Measurements from ENCODE around the gene UBLCP1. TPM values are rescaled to one million over a fixed set of nuclear protein-coding genes. Genes with fewer than 3 reads are reported as not detected.
A peak's percentile ranks its signal among the peaks of the same experiment; 100 is the strongest.
"Not testable (repeated sequence)": the region's sequence is repeated elsewhere in the genome, so short reads cannot be mapped to it uniquely, and the experiment has no call there.

The UBLCP1 gene, protein sequence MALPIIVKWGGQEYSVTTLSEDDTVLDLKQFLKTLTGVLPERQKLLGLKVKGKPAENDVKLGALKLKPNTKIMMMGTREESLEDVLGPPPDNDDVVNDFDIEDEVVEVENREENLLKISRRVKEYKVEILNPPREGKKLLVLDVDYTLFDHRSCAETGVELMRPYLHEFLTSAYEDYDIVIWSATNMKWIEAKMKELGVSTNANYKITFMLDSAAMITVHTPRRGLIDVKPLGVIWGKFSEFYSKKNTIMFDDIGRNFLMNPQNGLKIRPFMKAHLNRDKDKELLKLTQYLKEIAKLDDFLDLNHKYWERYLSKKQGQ
- polyA plus RNA-seq (ENCODE audit: insufficient read length) = 20.7 TPM

DNA sequence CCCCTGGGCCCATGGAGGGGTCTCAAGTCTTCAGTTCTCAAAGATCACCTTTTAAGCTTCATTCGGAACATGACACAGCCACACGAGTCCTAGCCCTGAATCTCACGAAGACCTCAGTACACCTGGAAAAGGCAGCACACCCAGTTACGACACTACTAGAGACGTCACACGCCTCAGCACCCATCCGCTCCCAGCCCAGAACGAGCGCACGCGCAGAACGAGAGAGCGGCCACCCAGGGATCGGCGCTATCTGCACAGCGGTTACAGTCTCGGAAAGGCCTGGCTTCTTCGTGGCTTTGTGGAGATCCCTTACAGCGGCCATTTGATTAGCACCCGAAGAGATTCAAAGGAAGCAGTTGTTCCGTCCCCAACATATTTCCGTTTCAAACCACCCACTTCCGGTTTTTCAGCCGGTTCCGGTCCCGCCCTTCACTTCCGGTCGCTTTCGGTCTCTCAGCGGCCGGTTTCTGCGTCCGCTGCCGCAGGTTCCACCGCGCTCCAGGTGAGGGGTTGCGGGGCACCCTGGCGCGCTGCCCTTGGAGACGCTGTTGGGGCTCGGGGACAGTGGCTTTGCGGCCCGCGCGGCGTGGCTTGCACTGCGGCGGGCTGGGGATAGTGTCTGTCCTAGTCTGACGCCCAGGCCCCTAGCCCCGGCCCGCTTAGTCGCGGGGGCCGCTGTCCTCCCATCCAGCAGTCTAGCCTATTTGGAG, at the start of gene UBLCP1:
UBLCP1 (plus strand) TSS at position 432 of the 710 bp plus-strand sequence. CDS start 5,626 bp downstream, outside the sequence.
- peak; percentile 64 for DNase-seq (ENCODE audit: low read depth)

DNA sequence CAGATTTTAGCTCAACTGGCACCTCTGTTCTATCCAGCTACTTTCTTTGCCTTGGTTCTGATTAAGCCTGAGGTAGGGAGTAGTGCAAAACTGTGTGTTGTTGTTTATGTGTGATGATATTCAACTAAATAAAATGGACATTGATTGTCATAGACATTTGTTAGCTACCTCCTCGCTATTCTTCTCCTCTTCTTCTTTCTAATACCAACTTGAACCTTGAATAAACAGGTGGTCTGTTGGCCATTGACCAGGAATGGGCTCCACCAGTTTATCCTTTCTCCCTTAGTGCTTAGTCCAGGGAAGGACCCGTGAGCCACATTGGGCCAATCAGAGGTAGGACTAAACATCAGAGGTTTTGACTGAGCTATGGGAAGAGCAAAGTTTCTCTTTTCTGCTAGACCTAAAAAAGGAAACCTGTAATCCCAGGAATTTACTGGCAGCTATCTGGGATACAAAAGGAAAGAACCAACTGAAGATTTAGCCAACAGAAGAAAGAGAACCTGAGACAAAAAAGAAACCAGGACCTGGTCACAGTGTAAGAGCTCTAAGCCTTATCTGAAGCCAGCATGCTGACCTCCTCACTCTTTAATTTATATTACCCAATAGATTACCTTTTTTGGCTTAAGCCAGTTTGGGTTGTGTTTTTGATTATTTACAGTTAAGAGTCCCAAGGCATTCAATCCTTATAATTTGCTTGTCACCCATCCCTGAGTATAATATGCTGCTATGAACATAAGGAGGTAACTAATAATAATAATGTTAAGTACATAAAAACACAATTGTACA, 48.4 kb upstream of the UBLCP1 start:
- DNase-seq (ENCODE audit: low read depth) = no peak

DNA sequence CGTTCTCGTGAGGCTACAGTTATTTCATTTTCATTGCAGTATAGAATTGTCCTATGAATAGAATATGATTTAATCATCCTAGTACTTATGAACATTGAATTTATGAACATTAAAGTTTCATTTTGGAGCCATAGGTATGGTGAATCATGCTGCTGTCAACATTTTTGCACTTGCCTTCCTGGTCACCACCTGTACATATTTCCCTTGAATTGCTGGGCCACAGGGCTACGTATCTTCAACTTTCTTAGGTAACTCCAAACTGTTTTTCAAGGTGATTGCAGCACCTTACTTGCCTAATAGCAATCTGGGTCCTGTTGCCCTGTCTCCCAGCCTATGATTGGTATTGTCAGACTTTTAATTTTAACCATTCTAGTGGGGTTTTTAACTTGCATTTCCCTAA, 47.2 kb upstream of the UBLCP1 start:
- DNase-seq (ENCODE audit: low read depth) = no peak

DNA sequence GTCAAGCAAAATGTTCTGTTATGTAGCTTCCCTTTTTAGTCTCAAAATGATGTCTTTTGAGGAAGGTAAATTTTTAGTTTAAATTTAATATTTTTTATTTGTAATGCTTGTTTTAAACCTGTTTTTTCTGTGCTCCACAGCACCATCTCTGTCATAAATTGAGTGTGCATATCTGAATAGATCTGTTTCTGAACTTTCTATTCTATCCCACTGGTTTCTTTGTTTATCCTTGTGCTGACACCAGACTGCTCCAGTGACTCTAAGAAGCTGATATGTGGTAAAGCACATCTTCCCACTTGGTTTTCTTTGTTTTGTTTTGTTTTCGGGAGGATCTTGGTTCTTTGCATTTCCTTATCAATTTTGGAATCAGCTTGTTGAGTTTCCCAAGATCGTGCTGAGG, 46.6 kb upstream of the UBLCP1 start:
- no peak for DNase-seq (ENCODE audit: low read depth)

DNA sequence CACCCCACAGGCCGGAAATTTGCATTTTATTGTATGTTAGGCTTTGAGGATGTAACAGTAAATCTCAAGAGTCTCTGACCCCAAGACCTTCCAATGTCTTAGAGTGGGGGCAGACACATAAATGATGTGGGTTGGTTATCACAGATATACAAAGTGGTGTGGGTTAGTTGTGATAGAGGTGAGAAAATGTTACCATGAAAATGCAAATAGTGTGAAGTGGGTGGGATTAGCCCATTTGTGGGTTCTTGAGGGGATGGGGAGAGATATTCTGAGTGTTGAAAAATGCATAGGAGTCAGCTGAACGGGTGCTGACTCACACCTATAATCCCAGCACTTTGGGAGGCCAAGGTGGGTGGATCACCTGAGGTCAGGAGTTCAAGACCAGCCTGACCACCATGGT, 45.9 kb upstream of the UBLCP1 start:
- no peak for DNase-seq (ENCODE audit: low read depth)

DNA sequence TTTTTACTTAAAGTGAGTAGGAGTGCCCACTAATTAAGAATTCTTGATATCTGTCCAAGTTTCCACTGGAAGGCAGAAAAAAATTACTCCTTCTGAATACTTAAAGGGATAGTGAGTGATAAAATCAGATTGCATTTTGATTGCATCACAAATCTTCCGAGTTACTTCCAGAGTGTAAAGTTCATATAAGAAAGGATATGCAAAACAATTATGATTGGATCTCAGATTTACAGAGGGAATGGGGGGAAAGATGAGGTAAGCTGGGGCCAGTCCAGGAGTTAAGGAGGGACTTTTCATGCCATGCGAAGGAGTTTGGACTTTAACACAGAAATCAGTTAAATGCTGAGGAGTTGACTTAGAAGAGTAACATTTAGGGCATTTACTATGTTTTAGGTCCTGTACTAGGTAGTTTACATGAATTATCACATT, 44.5 kb upstream of the UBLCP1 start:
- no peak for DNase-seq (ENCODE audit: low read depth)

DNA sequence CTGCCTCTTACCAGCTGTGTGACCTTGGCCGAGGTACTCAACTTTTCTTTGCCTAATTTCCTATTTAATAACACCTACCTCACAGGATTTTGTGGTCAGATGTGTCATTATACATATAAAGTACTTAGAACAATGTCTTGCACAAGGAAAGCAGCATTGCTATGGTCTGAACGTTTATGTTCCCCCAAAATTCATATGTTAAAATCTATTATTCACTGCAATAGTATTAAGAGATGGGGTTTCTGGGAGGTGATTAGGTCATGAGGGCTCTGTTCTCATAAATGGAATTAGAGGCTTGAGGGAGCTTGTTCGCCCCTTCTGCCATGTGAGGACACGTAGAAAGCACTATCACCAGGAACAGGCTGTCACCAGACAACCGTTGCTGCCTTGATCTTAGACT, 42.9 kb upstream of the UBLCP1 start:
- DNase-seq (ENCODE audit: low read depth) = no peak

DNA sequence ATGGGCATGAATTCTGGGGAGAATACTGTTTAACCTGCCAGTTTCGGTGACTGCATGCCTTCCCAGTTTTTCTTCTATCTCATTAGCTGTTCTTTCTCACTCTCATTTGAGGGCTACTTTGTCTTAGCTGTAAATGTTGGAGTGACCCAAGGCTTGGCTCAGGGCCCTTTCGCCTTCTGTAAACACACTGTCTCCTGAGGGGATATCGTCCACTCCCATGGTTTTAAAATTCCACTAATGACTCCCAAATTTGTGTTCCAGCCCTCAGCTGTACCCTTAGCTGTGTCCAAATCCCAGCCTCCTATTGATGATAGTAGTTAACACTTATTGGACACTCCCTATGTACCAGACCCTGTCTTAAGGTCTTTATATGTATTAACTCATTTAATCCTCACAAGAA, 39.6 kb upstream of the UBLCP1 start:
- no peak for DNase-seq (ENCODE audit: low read depth)

DNA sequence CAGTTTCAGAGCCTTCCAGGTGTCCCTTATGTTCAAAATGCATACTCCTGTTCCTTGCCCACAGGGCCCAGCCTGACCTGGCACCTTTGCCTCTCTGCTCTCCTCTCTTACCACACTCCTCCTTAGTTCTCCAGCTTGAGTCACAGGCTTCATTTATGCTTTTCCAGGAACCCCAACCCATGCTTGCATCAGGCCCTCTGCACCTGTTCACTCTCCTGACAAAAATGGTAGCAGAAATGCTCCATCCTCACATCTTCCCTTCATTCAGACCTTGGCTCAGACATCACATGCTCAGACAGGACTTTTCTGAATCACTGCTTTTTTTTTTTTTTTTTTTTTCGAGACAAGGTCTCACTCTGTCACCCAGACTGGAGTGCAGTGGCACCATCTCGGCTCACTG, 38.6 kb upstream of the UBLCP1 start:
- no peak for DNase-seq (ENCODE audit: low read depth)

DNA sequence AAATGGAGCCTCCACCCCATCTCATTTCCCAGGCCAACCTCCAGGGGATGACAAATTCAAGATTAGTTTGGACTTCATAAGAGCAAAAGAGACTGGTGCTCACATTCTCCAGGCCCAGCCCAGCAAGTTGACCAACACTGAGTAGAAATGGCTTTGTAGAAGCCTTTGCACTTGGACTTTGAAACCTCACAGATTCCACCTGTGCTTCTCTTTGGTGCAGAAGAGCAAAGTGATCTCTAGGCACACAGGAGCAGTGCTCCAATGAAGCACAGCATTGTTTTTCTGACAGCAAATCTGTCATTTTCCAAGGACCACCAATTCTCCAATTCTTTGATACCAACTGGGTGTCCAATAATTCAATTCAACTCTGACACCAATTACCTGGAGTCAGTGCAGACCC, 36.6 kb upstream of the UBLCP1 start:
- DNase-seq (ENCODE audit: low read depth) = no peak

DNA sequence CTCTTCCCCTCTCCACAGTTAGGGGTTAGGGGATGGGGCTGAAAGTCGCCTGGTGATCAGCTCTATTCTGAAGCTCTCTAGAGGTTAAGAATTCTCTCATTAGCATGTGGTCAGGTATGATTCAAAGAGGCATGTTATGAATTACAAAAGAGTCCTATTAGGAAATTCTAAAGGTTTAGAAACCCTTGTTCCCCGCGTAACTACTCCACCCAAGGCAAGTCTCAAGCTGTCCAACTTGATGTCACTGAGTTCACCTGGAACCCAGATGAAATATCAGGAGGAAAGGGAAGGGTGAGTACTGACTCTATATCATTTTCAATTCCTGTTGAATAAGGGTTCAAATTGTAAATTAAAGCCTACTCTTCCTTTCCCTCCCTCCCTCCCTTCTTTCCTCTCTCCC, 35.6 kb upstream of the UBLCP1 start:
- no peak for DNase-seq (ENCODE audit: low read depth)

DNA sequence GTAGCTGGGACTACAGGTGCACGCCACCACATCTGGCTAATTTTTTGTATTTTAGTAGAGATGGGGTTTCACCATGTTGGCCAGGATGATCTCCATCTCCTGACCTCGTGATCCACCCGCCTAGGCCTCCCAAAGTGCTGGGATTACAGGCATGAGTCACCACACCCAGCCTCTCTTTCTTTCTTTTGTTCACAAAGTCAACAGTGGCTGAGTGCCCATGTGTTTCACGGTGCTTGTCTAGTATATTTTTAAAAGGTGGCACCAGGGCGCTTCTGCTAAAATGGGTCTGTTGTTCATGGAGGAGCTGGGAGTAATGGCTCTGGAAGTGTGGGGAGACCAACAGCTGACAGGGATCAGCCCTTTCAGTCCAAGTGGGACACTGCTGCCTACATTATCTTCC, 35.0 kb upstream of the UBLCP1 start:
- DNase-seq (ENCODE audit: low read depth) = not testable (repeated sequence)

DNA sequence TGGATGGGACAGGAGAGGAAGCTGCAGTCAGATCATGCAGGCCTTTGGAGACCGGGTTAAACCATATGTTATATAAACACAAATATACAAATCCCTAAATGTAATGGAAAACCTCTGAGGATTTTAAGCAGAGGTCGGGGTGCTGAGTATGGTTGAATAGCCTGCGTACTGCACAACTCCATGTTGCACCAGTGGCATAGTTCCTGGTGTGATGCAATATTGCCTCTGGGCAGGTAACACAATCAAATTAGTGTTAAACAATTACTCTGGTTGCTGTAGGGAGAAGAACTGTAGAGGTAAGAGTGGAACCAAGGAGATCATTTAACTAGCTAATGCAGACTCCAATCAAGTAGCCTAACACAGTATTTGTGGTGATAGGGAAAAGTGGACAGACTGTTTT, 32.4 kb upstream of the UBLCP1 start:
- DNase-seq (ENCODE audit: low read depth) = no peak

DNA sequence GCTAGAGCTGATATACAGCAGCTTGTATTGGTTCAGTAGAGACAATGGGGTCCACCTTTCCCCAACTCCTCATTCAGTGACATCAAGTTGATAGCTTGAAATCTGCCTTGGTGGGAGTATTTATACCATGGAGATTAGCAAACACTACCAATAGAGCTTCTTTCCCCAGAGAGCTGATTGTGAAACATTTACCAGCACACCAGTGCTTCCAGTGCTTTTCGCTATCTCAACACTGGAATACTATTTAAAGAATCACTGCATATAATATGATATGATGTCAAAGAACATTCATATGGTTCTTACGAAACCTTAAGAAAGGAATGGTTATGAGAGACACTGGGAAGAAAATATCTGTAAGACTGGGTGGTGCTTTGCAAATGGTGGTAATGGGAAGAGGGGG, 31.9 kb upstream of the UBLCP1 start:
- DNase-seq (ENCODE audit: low read depth) = no peak

DNA sequence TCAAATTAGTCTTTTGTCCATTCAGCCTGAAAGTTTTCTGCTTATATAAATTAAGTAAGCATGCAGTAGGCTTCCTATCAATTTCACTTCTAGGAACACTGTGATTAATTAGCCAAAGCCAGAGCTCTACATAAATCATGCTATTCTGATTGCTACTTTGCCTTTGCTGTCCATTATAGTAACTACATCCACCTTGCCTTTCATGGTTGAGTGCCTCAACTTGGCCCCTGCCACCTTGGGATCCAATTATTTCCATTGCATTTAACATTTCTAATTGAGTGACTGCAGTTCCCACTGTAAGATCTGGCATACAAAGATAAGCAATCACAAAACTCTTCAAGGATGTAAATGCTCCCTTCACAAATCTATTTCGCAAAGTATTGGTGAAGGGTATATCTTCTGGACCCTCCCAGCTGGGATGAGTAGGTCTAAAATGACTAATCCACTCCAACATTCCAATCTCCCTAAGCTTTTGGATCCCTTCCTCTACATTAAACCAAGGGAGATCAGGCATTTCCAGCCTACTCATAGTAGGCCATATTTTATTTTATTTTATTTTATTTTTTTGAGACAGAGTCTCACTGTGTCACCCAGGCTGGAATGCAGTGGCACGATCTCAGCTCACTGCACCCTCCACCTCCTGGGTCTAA, 27.1 kb upstream of the UBLCP1 start:
- DNase-seq (ENCODE audit: low read depth) = not testable (repeated sequence)

DNA sequence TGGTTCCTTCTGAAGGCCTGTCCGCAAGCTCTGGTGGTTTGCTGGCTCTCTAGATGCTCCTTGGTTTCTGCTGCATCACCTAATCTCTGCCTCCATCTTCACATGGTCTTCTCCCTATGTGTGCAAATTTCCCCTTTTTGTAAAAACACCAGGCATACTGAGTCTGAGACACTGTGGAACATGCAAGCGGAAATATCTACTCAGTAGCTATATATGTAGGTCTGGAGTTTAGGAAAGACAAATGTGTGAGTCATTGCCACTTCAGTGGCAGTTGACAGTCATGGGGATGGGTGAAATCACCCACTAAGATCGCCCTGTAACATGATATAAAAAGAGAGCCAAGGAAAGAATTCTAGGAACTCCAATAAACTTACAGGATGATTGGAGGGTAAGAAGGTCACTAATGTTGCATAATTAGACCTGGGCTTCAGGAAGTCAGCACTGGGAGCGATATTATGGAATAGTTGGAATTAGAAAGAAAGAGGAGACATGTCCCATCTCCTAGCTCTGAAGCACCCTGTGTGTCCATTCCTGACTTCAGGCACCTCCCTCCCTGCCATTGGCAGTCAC, 22.7 kb upstream of the UBLCP1 start:
- no peak for DNase-seq (ENCODE audit: low read depth)

DNA sequence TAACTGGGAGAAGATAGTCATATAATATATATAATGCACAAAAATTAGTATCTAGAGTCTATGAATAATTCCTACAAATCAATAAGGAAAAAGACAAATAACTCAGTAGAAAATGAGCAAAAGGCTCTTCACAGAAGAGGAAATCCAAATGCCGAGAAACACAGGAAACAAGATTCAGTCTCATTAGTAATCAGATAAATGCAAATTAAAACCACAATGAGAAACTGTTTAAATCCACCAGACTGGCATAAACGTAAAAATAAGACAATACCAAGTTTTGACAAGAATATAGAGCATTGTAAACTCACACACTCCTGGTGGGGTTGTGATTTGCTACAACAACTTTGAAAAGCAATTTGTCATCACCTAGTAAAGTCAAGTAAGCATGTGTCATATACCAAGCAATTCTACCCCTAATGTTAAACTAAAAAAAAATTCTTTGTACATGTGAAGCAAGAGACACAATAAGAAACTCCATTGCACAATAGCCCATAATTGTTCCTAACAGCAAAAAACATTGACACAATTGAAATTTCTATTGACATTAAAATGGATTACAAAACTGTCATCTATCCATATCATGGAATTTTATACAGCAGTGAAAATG, 21.0 kb upstream of the UBLCP1 start:
- DNase-seq (ENCODE audit: low read depth) = no peak

DNA sequence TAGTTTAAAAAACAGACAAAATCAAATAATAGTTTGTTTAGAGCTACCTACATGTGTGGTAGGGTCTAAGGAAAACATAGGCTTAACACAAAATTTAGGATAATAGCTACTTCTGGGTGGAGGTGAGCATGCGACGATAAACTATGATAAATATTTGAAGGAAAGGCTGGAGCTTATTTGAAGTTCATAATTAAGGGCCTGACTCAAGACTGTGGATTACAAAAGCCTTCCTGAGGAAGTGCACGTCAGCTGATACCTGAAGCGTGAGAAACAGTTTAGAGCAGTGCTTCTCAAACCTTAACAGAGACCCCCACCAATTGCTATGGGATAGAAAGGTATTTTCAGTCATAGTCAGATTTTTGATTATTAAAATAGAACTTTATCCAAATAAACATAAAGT, 20.4 kb upstream of the UBLCP1 start:
- no peak for DNase-seq (ENCODE audit: low read depth)

DNA sequence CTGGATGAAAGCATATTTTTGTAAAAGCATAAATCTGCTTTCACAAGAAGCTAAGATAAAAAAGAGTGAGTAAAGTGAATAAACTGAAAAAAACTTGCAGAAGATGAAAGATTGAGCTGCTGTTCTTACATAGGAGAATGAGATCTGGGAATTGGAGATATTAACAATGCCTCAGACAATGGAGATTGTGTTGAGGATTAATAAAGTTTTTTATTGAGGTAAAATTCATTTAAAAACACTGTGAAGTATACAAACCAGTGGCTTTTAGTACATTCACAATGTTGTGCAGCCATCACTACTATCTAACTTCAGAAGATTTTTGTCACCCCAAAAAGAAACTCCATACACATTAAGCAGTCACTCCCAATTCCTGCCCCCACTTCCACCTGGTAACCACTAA, 19.7 kb upstream of the UBLCP1 start:
- no peak for DNase-seq (ENCODE audit: low read depth)

DNA sequence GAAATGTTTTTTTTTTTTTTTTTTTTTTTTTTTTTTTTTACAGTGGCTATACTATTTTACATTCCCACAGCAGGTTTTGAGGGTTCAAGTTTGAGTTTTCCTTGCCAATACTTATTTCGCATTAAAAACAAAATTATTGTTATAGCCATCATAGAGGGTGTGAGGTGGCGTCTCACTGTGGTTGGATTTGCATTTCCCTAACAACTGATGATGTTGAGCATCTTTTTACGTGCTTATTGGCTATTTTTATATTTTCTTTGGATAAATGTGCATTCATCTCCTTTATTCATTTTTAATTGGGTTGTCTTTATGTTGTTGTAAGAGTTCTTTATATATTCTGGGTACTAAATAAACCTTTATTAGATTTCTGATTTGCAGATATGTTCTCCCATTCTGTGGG, 18.9 kb upstream of the UBLCP1 start:
- no peak for DNase-seq (ENCODE audit: low read depth)

DNA sequence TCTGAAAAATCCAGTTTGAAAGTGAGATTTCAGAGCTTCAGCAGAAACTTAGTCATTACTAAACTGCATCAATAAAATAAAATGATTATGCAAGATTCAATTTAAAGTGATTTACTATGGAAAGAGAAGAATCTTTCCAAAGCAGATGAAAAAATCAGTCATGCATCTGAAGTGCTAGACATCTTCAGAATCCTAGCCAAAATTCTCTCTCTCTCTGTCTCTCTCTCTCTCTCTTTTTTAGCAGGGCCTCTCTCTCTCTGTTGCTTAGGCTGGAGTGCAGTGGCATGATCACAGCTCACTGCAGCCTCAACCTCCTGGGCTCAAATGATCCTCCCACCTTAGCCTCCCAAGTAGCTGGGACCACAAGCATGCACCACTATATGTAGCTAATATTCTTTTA, 18.2 kb upstream of the UBLCP1 start:
- no peak for DNase-seq (ENCODE audit: low read depth)

Measured in forelimb muscle (tissue), 1 donor.